GM12874 (cell line): Measurements from ENCODE around the gene KLK8.

Experiments used
- CTCF ChIP-seq: IDR thresholded peaks from 2 replicates; pipeline ENCODE4 v1.5.1; 2011; ENCODE audit warnings: low read depth, mild to moderate bottlenecking, control low read depth, low read length, moderate library complexity; ENCODE audit not compliant: insufficient read depth

KLK8 gene

GRCh38 chr19:50969413-50969760 lies 32.0 kb downstream of the KLK8 start, which contains the start of gene KLK6:
Gene KLK6, minus strand, starts transcription at chr19:50969591. Its CDS starts 1,487 bp downstream, at chr19:50968104.
- TF ChIP-seq CTCF, result no peak

GRCh38 chr19:50968716-50969412 lies 32.5 kb downstream of the KLK8 start:
- no peak for TF ChIP-seq CTCF

GRCh38 chr19:50967929-50968715 lies 33.3 kb downstream of the KLK8 start:
- no peak for TF ChIP-seq CTCF

- TF ChIP-seq CTCF, result no peak
These were observed 37.1 kb downstream of the KLK8 start for GRCh38 chr19:50964266-50964665.

- no peak for TF ChIP-seq CTCF
These were observed 38.0 kb downstream of the KLK8 start for GRCh38 chr19:50963381-50963780.

GRCh38 chr19:50962245-50962644 lies 39.2 kb downstream of the KLK8 start:
- TF ChIP-seq CTCF, result no peak

- TF ChIP-seq CTCF, result no peak
These were observed 41.5 kb downstream of the KLK8 start for GRCh38 chr19:50959731-50960500.
